Endothelial cell of umbilical vein (primary cell): ENCODE results near the gene PLA2G2E. TPM values are rescaled to one million over a fixed set of nuclear protein-coding genes. Genes with fewer than 3 reads are reported as not detected.

Experiments used
- BruUV-seq: library from RNA; stranded (reverse); fragments of 400-500 nt; replicated peaks from 2 replicates; lab custom pipeline; 2021; lab: Mats Ljungman, UMichigan
- CTCF ChIA-PET: fragments of 300-600, 350-600 bp; sonication (Branson Sonifier 250); formaldehyde crosslinking; loops from one replicate; lab custom pipeline; 2021; ENCODE audit warnings: antibody characterized with exemption, inconsistent platforms; lab: Charles Lee
- POLR2A ChIA-PET: fragments of 300-600, 350-600 bp; sonication (Branson Sonifier 250); formaldehyde crosslinking; loops from one replicate; lab custom pipeline; 2021; ENCODE audit warnings: antibody characterized with exemption, inconsistent platforms; lab: Charles Lee
- DNase-seq: peaks from one replicate; pipeline ENCODE4 v3.0.0-alpha.2; 2011; ENCODE audit warnings: low read depth, low spot score
- FAIRE-seq: peaks from 2 replicates; lab custom pipeline; 2011; peaks lifted over from hg19 to GRCh38; lab: Jason Lieb, UNC
- H2AFZ ChIP-seq: 2 replicates; pipeline ENCODE4 v1.6.0; 2012; ENCODE audit warnings: low read depth, low read length, control low read depth, inconsistent platforms
- H3K27ac ChIP-seq: 2 replicates; pipeline ENCODE4 v1.5.1; 2011; ENCODE audit warnings: low read depth, mild to moderate bottlenecking, control low read depth, low read length, moderate library complexity; ENCODE audit not compliant: insufficient read depth
- H3K27me3 ChIP-seq, 2 experiments: 2 replicates each; pipeline versions ENCODE4 v1.6.0 to v1.6.1; 2011; ENCODE audit warnings: low read length in 2 of 2, mixed read lengths in 1 of 2; ENCODE audit not compliant: control insufficient read depth in 2 of 2, insufficient read depth in 2 of 2
- H3K36me3 ChIP-seq, 2 experiments: 2 replicates in 1 of 2; 3 replicates in 1 of 2; pipeline ENCODE4 v1.5.1; 2011; ENCODE audit warnings: low read length in 2 of 2, mild to moderate bottlenecking in 1 of 2, moderate library complexity in 1 of 2; ENCODE audit not compliant: control insufficient read depth in 2 of 2, insufficient read depth in 2 of 2; ENCODE audit errors: extremely low read depth in 1 of 2
- H3K4me1 ChIP-seq: 3 replicates; pipeline ENCODE4 v1.5.1; 2011; ENCODE audit warnings: mild to moderate bottlenecking, low read length; ENCODE audit not compliant: control insufficient read depth, insufficient read depth; ENCODE audit errors: extremely low read depth
- H3K4me2 ChIP-seq: 2 replicates; pipeline ENCODE4 v1.6.1; 2011; ENCODE audit warnings: low read length, control low read depth, mixed read lengths; ENCODE audit not compliant: insufficient read depth
- H3K4me3 ChIP-seq, 3 experiments: fragments of 200-600 bp in 1 of 3; sonication (generic), shearing (Covaris generic) in 1 of 3; replicated peaks in 1 of 3; 2 replicates each; pipeline ENCODE4 v1.5.1; 2011 to 2016; ENCODE audit warnings: control low read depth in 3 of 3, low read length in 3 of 3, mild to moderate bottlenecking in 2 of 3, inconsistent platforms in 1 of 3, low read depth in 1 of 3, moderate library complexity in 1 of 3; ENCODE audit not compliant: insufficient read depth in 1 of 3
- H3K79me2 ChIP-seq: 2 replicates; pipeline ENCODE4 v1.6.0; 2012; ENCODE audit warnings: low read length, inconsistent platforms; ENCODE audit not compliant: control insufficient read depth, insufficient read depth
- H3K9ac ChIP-seq: replicated peaks from 2 replicates; pipeline ENCODE3; 2011; ENCODE audit warnings: low read length, control low read depth; ENCODE audit not compliant: insufficient read depth; ENCODE audit errors: extremely low read depth
- H3K9me1 ChIP-seq: replicated peaks from 3 replicates; pipeline ENCODE4 v1.6.0; 2011; ENCODE audit warnings: mild to moderate bottlenecking, low read length; ENCODE audit not compliant: control insufficient read depth, insufficient read depth; ENCODE audit errors: extremely low read depth
- H3K9me3 ChIP-seq: replicated peaks from 2 replicates; pipeline ENCODE4 v1.5.1; 2012; ENCODE audit warnings: low read length, inconsistent platforms; ENCODE audit not compliant: control insufficient read depth, insufficient read depth
- H4K20me1 ChIP-seq: replicated peaks from 2 replicates; pipeline ENCODE3; 2011; ENCODE audit warnings: mild to moderate bottlenecking, low read length; ENCODE audit not compliant: control insufficient read depth, insufficient read depth; ENCODE audit errors: extremely low read depth
- CTCF ChIP-seq, 2 donors: IDR thresholded peaks; 1 replicate in 1 of 2; 2 replicates in 1 of 2; pipeline ENCODE4 v1.5.1; 2011; ENCODE audit warnings: low read length in 2 of 2, mild to moderate bottlenecking in 2 of 2, moderate library complexity in 2 of 2, control low read depth in 1 of 2, inconsistent platforms in 1 of 2, low read depth in 1 of 2; ENCODE audit not compliant: insufficient read depth in 1 of 2; ENCODE audit errors: extremely low read depth in 1 of 2
- EZH2 ChIP-seq: IDR thresholded peaks from 2 replicates; pipeline ENCODE4 v1.6.1; 2012; ENCODE audit warnings: borderline replicate concordance, low read depth, mild to moderate bottlenecking, moderate library complexity, low read length, inconsistent platforms; ENCODE audit not compliant: severe bottlenecking
- FOS ChIP-seq: IDR thresholded peaks from 2 replicates; pipeline ENCODE4 v1.6.1; 2011; ENCODE audit warnings: mild to moderate bottlenecking, low read length, moderate library complexity, borderline replicate concordance; ENCODE audit not compliant: insufficient read depth
- GATA2 ChIP-seq: IDR thresholded peaks from 2 replicates; pipeline ENCODE4 v1.7.0; 2011; ENCODE audit warnings: low read depth, mild to moderate bottlenecking, moderate library complexity, mixed read lengths, low read length; ENCODE audit not compliant: insufficient read length, insufficient read depth
- JUN ChIP-seq: IDR thresholded peaks from 2 replicates; pipeline ENCODE4 v1.6.1; 2011; ENCODE audit warnings: borderline replicate concordance, low read depth; ENCODE audit not compliant: insufficient read length, insufficient read depth
- MAX ChIP-seq: IDR thresholded peaks from 2 replicates; pipeline ENCODE4 v1.6.1; 2011; ENCODE audit not compliant: insufficient read depth, insufficient read length
- MYC ChIP-seq: IDR thresholded peaks from one replicate; pipeline ENCODE4 v1.6.1; 2011; ENCODE audit warnings: mild to moderate bottlenecking, low read depth, low read length
- POLR2A ChIP-seq: IDR thresholded peaks from 2 replicates; pipeline ENCODE4 v1.6.1; 2012; ENCODE audit warnings: low read depth, mild to moderate bottlenecking, control low read depth, low read length
- POLR2AphosphoS5 ChIP-seq: IDR thresholded peaks from 2 replicates; pipeline ENCODE4 v1.6.1; 2012; ENCODE audit warnings: low read depth, mild to moderate bottlenecking, control low read depth, low read length, moderate library complexity; ENCODE audit not compliant: insufficient read depth
- dilution Hi-C: fragments of 300-500 bp; cut with MboI; formaldehyde crosslinking; loops from one replicate; pipeline ENCODE4 v1.15.0; 2019; ENCODE audit warnings: low sequenced_read_pairs; ENCODE audit not compliant: extremely low pct_ligation_motif_present
- intact Hi-C: fragments of 100-400 bp; cut with micrococcal nuclease; formaldehyde crosslinking; loops from one replicate; pipeline ENCODE4 v1.10.0; 2022
- polyA plus RNA-seq, 4 experiments: library from polyadenylated mRNA; depleted of rRNA in 3 of 4; stranded (reverse) in 3 of 4; unstranded in 1 of 4; fragments of >200 nt; gene quantifications; 2 replicates each; pipeline versions ENCODE4 v1.2.1 to v1.2.3, GENCODE V29; 2011 to 2012; ENCODE audit warnings: missing spikeins in 1 of 4
- total RNA-seq: library from RNA; stranded (reverse); gene quantifications from 2 replicates; pipeline ENCODE4 v1.2.3, GENCODE V29; 2021

Gene PLA2G2E
- total and polyA plus RNA-seq, 2 donors (not counting 3 experiments of a cell fraction or from before 2014, with no cell fraction given) = not detected

GRCh38 chr1:19878637-19878985, 44.8 kb downstream of the PLA2G2E start:
- no peak overlapping the region for H2AFZ ChIP-seq
- dilution Hi-C loops (no loop called here), intact Hi-C loops (no loop called here)
- H3K4me2 ChIP-seq = no peak overlapping the region
- ChIA-PET POLR2A (no interaction called here), CTCF (interaction anchor here (1.7 kb wide), 1 partner anchor 9 kb away, joined by 5 read pairs; no protein-coding TSS in a partner anchor)
- FAIRE-seq (no peak), DNase-seq (no peak)
- no peaks in the 10 kb centered on the region for H3K36me3 ChIP-seq
- no peak overlapping the region for H3K27ac ChIP-seq
- no TSS peak for BruUV-seq
- H3K4me3 ChIP-seq = no peak overlapping the region
- no peaks in the 10 kb centered on the region for H3K9me1 ChIP-seq
- H3K79me2 ChIP-seq = peaks cover 11% of the 10 kb centered on the region
- H3K27me3 ChIP-seq = peaks cover 2 to 3% of the 10 kb centered on the region in 2 experiments
- TF ChIP-seq CTCF (IDR thresholded peaks at IDR 0.05; ENCODE audit: extremely low read depth in 1 of 2, insufficient read depth in 1 of 2, low read depth in 1 of 2, low read length in 2 of 2) (no peak), FOS (no peak), JUN (no peak), EZH2 (no peak), MAX (no peak), MYC (no peak), POLR2A (no peak), POLR2AphosphoS5 (no peak), GATA2 (no peak)
- no peaks in the 10 kb centered on the region for H3K9me3 ChIP-seq
- no peaks in the 10 kb centered on the region for H4K20me1 ChIP-seq
- H3K4me1 ChIP-seq = peaks cover 10% of the 10 kb centered on the region
- H3K9ac ChIP-seq = no peak overlapping the region
